Measurements from ENCODE around the gene SLC35B3. TPM values are rescaled to one million over a fixed set of nuclear protein-coding genes. Genes with fewer than 3 reads are reported as not detected.

SLC35B3 gene
- total and polyA plus RNA-seq, 2 of the 8 experiments (the other 6 are each of a cell fraction or from before 2014, with no cell fraction given): 5.5 to 9.8 TPM

DNA sequence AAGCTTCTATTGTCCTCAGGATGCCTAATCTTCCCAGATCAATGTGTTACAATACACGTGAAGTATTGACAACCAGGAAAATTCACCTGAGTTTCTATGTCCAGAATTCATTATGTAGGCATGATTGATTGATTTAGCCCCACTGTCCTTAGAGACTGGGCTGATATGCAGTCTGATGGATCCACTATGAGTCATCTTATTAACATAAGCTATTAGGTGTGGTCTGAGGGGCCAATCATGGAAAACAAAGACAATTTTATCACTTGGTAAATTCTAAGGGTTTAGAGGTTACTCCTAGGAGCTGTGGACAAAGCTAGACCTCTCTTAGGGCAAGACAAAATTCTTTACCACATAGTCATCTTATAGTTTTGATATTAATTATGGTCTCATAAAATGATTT, 41.3 kb upstream of the SLC35B3 start:
- Histone ChIP-seq H3K4me1 (replicated peaks in 1 of 4; ENCODE audit: control insufficient read depth in 3 of 4, insufficient read depth in 4 of 4, low read length in 3 of 4) (no peaks in the 10 kb centered on the region), H3K27me3 (replicated peaks in 1 of 4; ENCODE audit: control insufficient read depth in 3 of 4, extremely low read depth in 1 of 4, insufficient read depth in 3 of 4, low read length in 3 of 4) (no peaks in the 10 kb centered on the region), H3K18ac (ENCODE audit: extremely low read depth, low read length) (no peak overlapping the region), H3K56ac (replicated peaks; ENCODE audit: insufficient read length, low read depth, low read length) (no peak overlapping the region), H2BK20ac (ENCODE audit: low read length) (no peak overlapping the region), H3K79me1 (ENCODE audit: low read depth, low read length) (no peaks in the 10 kb centered on the region), H2BK12ac (ENCODE audit: low read depth, low read length) (no peak overlapping the region), H3K23me2 (ENCODE audit: low read depth, low read length) (no peaks in the 10 kb centered on the region), H4K91ac (replicated peaks; ENCODE audit: insufficient read length, low read length) (no peak overlapping the region), H3K36me3 (ENCODE audit: control insufficient read depth in 2 of 4, insufficient read depth in 4 of 4, low read length in 3 of 4) (no peaks in the 10 kb centered on the region), H3K9ac (replicated peaks in 1 of 4; ENCODE audit: extremely low read depth in 1 of 4, low read depth in 3 of 4, low read length in 3 of 4) (no peak overlapping the region), H3K4ac (replicated peaks; ENCODE audit: insufficient read length, low read depth, low read length) (no peak overlapping the region), H3K9me3 (ENCODE audit: insufficient read depth in 2 of 2, low read depth in 1 of 2, low read length in 1 of 2) (no peaks in the 10 kb centered on the region), H3K23ac (ENCODE audit: insufficient read length) (no peak overlapping the region), H4K20me1 (replicated peaks in 1 of 2; ENCODE audit: control insufficient read depth in 1 of 2, insufficient read depth in 2 of 2, low read length in 2 of 2) (no peaks in the 10 kb centered on the region), H3K79me2 (ENCODE audit: control insufficient read depth in 1 of 2, insufficient read depth in 2 of 2, low read length in 2 of 2) (no peaks in the 10 kb centered on the region), H3K14ac (ENCODE audit: insufficient read length) (no peak overlapping the region), H2BK120ac (replicated peaks; ENCODE audit: low read depth, low read length) (no peak overlapping the region), H2BK5ac (ENCODE audit: low read depth, low read length) (no peak overlapping the region), H4K8ac (ENCODE audit: extremely low read depth, insufficient read depth, low read length) (no peak overlapping the region), H3K4me3 (ENCODE audit: extremely low read depth in 1 of 4, insufficient read depth in 2 of 4, low read depth in 3 of 4, low read length in 4 of 4) (no peak overlapping the region), H2AK5ac (ENCODE audit: low read depth, low read length) (no peak overlapping the region), H3K27ac (ENCODE audit: low read depth, low read length) (no peak overlapping the region), H2BK15ac (ENCODE audit: low read length) (no peak overlapping the region), H4K5ac (ENCODE audit: insufficient read length, low read depth, low read length) (no peak overlapping the region), H2AFZ (ENCODE audit: low read length) (no peak overlapping the region), H3K4me2 (ENCODE audit: insufficient read depth in 1 of 2, low read depth in 2 of 2, low read length in 2 of 2) (no peak overlapping the region)
- DNase-seq (ENCODE audit: low read depth in 1 of 2, low spot score in 2 of 2) (no peak), FAIRE-seq (no peak)
- ChIA-PET POLR2A (ENCODE audit: partially characterized antibody) (interaction anchor here (0.6 kb wide), 1 partner anchor 95 kb away, joined by 3 read pairs; no protein-coding TSS in a partner anchor), CTCF (ENCODE audit: partially characterized antibody) (interaction anchor here (0.8 to 1.4 kb wide), 3 partner anchors 28 to 1049 kb away, joined by 3 to 4 read pairs (median 3); no protein-coding TSS in a partner anchor)
- whole genome bisulfite sequencing, 2 experiments (ENCODE audit: extremely low coverage in 1 of 2, insufficient coverage in 1 of 2, insufficient read length in 1 of 2, insufficient replicate concordance in 2 of 2, low coverage in 1 of 2, low lambda C conversion rate in 2 of 2, missing lambda C conversion rate in 1 of 2): 58% methylated on average over 1 of the region's 1 CpG; no CpG with 5 or more reads in 1 of the 2 experiments
- TF ChIP-seq RFX5 (IDR thresholded peaks at IDR 0.05; ENCODE audit: borderline replicate concordance, low read depth, low read length) (no peak), KDM5A (IDR thresholded peaks at IDR 0.05; ENCODE audit: low read length) (no peak), MAFK (IDR thresholded peaks at IDR 0.05; ENCODE audit: low read depth, low read length) (no peak)
- TF ChIP-seq, protein P1, sequence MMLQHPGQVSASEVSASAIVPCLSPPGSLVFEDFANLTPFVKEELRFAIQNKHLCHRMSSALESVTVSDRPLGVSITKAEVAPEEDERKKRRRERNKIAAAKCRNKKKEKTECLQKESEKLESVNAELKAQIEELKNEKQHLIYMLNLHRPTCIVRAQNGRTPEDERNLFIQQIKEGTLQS (IDR thresholded peaks at IDR 0.05; ENCODE audit: insufficient read depth, low read depth, low read length): no peak

Measured in H1 (cell line).